Measurements from ENCODE around the gene ARSJ. TPM values are rescaled to one million over a fixed set of nuclear protein-coding genes. Genes with fewer than 3 reads are reported as not detected.

ARSJ gene
- total RNA-seq, 1 donor from 2014 or later, result 28.5 TPM

- peak; percentile 88 for DNase-seq (ENCODE audit: low read depth)
- H3K4me3 ChIP-seq (ENCODE audit: low read depth, low read length), result no peak overlapping the region
- TF ChIP-seq, protein P1, sequence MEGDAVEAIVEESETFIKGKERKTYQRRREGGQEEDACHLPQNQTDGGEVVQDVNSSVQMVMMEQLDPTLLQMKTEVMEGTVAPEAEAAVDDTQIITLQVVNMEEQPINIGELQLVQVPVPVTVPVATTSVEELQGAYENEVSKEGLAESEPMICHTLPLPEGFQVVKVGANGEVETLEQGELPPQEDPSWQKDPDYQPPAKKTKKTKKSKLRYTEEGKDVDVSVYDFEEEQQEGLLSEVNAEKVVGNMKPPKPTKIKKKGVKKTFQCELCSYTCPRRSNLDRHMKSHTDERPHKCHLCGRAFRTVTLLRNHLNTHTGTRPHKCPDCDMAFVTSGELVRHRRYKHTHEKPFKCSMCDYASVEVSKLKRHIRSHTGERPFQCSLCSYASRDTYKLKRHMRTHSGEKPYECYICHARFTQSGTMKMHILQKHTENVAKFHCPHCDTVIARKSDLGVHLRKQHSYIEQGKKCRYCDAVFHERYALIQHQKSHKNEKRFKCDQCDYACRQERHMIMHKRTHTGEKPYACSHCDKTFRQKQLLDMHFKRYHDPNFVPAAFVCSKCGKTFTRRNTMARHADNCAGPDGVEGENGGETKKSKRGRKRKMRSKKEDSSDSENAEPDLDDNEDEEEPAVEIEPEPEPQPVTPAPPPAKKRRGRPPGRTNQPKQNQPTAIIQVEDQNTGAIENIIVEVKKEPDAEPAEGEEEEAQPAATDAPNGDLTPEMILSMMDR (conservative IDR thresholded peaks at IDR 0.05; ENCODE audit: low read depth, low read length), result peak; percentile 59
Observed at GRCh38 chr4:113878668-113879067, 100.8 kb downstream of the ARSJ start.

DNA sequence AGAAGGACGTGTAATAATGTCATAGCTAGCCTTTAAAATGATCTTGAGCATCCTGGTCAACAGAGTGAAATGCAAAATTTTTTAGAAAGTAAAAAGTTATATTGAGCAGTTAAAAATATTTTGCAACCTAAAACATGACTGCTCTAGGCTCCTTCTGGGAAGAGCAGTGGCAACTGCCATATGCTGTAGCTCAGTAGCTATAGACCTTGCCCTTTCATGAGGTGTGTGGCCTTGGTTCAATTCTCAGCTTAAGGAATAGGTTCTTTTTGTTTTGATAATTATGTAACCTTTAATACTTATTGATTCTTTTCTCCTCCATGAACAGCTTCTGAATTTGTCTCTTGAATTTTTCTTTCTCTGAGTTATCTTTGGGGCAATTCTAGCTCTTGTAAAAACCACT lies 105.0 kb downstream of the ARSJ start:
- H3K4me3 ChIP-seq (ENCODE audit: low read depth, low read length), result no peak overlapping the region
- TF ChIP-seq, protein P1 (conservative IDR thresholded peaks at IDR 0.05; ENCODE audit: low read depth, low read length), result no peak

GRCh38 chr4:113873508-113873907 lies 105.9 kb downstream of the ARSJ start:
- TF ChIP-seq, protein P1 (conservative IDR thresholded peaks at IDR 0.05; ENCODE audit: low read depth, low read length), result no peak
- no peak for DNase-seq (ENCODE audit: low read depth)
- H3K4me3 ChIP-seq (ENCODE audit: low read depth, low read length), result no peak overlapping the region

More for the DNA sequence above, 105.0 kb downstream of the ARSJ start:
- no peak for DNase-seq (ENCODE audit: low read depth)

GRCh38 chr4:113872426-113873260 lies 106.8 kb downstream of the ARSJ start:
- H3K4me3 ChIP-seq (ENCODE audit: low read depth, low read length), result no peak overlapping the region
- TF ChIP-seq, protein P1 (conservative IDR thresholded peaks at IDR 0.05; ENCODE audit: low read depth, low read length), result no peak
- DNase-seq (ENCODE audit: low read depth), result peak; percentile 50

- DNase-seq (ENCODE audit: low read depth), result no peak
- TF ChIP-seq, protein P1 (conservative IDR thresholded peaks at IDR 0.05; ENCODE audit: low read depth, low read length), result no peak
- H3K4me3 ChIP-seq (ENCODE audit: low read depth, low read length), result no peak overlapping the region
Observed at GRCh38 chr4:113871080-113871479, 108.4 kb downstream of the ARSJ start.

- peak; percentile 92 for DNase-seq (ENCODE audit: low read depth)
- H3K4me3 ChIP-seq (ENCODE audit: low read depth, low read length), result no peak overlapping the region
- TF ChIP-seq, protein P1 (conservative IDR thresholded peaks at IDR 0.05; ENCODE audit: low read depth, low read length), result no peak
Observed at GRCh38 chr4:113869743-113870375, 109.6 kb downstream of the ARSJ start.
